Omental fat pad (tissue), 4 donors: Measurements from ENCODE around the gene PTPRG. TPM values are rescaled to one million over a fixed set of nuclear protein-coding genes. Genes with fewer than 3 reads are reported as not detected.

Experiments
- ATAC-seq: fragments of 150-250 bp; one replicate; pipeline ENCODE4 v1.9.1; 2016; ENCODE audit warnings: mild to moderate bottlenecking, moderate library complexity; ENCODE audit not compliant: low FRiP score
- DNase-seq: peaks from one replicate; pipeline ENCODE4 v3.0.0-alpha.2; 2019; ENCODE audit warnings: low spot score
- total RNA-seq, 4 donors: library from RNA; depleted of rRNA; stranded (reverse); fragments of >200 nt; gene quantifications; one replicate each; pipeline ENCODE4 v1.1.0, GENCODE V29; 2016
- TF ChIP-seq, protein P1 (sequence below), 3 donors: fragments of 450-650 bp; IDR thresholded peaks; one replicate each; pipeline ENCODE4 v1.5.1; 2016 to 2017; ENCODE audit warnings: antibody characterized with exemption in 3 of 3, mild to moderate bottlenecking in 3 of 3, moderate library complexity in 2 of 3

Gene PTPRG
- total RNA-seq, 4 donors from 2014 or later, result 90.0 to 172 (median 104) TPM

DNA sequence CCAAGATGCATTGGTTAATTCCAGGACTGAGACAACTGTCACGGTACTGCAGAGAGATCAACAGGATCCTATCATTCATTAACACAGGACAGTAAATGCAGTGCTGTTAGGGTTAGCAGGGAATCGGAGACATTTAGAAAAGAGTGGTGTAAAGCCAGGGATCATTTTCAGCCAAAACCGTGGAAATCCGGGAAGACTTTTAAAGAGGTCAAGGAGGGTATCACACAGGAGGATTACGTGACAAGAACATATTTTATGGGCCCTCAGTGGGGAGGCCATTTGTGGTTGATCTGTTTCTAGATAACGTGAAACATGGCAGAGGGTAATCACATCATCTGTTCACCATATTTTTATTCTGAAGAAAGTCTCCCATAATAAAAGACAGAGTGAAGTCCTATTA lies 216.1 kb downstream of the PTPRG start:
- ATAC-seq, result no peak
- TF ChIP-seq, protein P1, sequence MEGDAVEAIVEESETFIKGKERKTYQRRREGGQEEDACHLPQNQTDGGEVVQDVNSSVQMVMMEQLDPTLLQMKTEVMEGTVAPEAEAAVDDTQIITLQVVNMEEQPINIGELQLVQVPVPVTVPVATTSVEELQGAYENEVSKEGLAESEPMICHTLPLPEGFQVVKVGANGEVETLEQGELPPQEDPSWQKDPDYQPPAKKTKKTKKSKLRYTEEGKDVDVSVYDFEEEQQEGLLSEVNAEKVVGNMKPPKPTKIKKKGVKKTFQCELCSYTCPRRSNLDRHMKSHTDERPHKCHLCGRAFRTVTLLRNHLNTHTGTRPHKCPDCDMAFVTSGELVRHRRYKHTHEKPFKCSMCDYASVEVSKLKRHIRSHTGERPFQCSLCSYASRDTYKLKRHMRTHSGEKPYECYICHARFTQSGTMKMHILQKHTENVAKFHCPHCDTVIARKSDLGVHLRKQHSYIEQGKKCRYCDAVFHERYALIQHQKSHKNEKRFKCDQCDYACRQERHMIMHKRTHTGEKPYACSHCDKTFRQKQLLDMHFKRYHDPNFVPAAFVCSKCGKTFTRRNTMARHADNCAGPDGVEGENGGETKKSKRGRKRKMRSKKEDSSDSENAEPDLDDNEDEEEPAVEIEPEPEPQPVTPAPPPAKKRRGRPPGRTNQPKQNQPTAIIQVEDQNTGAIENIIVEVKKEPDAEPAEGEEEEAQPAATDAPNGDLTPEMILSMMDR (IDR thresholded peaks at IDR 0.05), result no peak
- no peak for DNase-seq

DNA sequence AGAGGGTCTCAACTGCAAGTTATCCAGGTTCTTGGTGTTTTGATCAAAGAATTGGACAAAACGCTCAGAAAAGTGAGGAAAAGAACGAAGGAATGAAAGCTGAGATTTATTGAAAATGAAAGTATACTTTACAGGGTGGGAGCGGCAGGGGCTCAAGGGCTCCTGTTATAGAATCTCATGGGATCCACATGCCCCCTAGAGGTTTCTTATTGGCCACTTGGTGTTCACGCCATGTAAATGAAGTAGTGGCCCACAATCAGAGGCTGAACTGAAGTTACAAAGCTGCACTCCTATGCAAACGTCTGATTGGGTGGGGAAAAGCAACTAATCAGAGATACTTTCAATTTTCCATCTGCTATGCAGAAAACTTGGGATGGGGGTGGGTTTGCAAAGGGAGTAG lies 216.7 kb downstream of the PTPRG start:
- DNase-seq (no peak), ATAC-seq (no peak)
- TF ChIP-seq, protein P1 (IDR thresholded peaks at IDR 0.05), result no peak

DNA sequence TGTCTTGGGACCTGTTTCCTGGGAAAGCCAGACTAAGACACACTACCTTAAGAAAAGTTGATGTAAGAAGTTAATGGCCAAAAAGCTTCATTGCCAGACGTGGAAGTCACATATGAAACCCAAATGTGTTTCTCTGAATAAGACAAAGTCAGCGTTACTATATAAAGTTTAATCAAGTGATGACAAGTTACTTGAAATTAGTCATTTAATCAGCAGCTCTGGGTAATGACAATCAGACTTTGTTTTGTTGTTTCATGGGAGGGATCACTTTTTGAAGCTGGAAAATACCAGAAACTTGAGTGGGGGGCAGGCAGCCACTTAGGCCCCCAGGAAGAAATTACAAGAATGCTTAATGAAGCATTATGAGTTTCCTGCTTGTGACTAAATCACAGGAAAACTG lies 218.6 kb downstream of the PTPRG start:
- DNase-seq (no peak), ATAC-seq (no peak)
- TF ChIP-seq, protein P1 (IDR thresholded peaks at IDR 0.05), result no peak

DNA sequence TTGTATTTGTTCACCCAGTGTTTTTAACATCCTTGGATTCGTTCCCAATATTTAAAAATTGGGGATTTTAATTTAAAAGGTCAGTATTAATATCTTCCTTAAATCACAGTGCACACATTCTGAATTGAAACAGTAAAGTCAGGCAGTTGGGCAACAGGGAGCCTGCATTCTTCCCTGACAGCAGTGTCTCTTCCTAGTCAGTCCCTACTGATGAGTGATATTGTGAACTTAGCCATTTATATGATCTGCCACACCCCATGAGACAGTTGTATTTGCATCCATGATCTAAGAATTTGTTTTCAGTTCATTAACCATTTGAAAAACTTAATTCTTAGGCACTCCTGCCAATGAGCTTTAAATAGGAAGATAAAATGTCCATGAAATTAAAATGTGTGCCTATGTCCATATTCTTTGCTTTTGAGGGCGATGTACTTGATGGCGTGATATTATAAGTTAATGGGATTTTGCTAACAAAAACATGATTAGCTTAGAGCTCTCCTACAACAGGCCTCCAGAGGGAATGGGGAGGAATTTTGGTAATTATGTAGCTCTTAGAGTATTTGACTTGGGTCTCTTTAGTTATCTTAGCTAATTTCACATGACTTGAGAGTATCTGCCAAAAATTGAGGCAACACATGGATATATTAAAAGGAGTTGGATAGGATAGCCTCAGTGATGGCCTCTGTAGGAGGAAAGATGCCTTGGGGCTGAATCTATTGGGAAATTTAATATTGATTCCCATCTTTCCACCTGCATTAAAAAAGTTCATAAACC lies 219.3 kb downstream of the PTPRG start:
- ATAC-seq, result no peak
- TF ChIP-seq, protein P1 (IDR thresholded peaks at IDR 0.05), result no peak

DNA sequence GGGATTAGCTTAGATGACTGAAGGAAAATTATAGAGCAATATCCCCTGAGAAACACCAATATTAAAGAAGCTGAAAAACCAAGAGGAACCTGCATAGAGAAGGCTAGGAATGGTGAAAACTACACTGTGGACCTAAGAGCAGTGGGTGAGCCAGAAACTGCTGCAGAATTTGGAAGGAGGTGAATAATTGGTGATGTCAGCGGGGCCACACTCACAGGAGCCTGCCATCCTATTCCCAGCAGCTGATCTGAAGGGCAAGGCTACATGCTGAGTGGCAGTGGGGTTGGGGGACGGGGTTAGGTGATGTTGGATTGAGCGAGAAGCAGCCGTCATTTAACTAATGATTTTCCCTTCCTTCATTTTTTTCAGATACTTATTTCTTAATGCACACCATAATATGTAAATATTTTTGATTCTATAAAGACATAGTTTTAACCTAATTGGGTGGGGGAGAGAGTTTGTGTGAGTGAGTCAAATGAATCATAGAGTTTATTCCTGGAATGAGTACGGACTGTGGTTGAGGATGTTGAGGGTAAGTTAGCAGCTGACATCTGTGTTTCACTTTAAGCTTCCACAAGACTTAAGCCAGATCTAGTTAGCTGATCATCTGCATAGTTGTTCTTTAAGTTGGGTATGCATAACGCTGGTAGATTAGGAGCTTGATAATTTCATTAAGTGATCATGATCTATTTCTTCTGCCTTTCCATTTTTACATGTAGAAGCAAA lies 222.8 kb downstream of the PTPRG start:
- DNase-seq (no peak), ATAC-seq (no peak)
- TF ChIP-seq, protein P1 (IDR thresholded peaks at IDR 0.05), result no peak

More for the DNA sequence above, 219.3 kb downstream of the PTPRG start:
- no peak for DNase-seq

DNA sequence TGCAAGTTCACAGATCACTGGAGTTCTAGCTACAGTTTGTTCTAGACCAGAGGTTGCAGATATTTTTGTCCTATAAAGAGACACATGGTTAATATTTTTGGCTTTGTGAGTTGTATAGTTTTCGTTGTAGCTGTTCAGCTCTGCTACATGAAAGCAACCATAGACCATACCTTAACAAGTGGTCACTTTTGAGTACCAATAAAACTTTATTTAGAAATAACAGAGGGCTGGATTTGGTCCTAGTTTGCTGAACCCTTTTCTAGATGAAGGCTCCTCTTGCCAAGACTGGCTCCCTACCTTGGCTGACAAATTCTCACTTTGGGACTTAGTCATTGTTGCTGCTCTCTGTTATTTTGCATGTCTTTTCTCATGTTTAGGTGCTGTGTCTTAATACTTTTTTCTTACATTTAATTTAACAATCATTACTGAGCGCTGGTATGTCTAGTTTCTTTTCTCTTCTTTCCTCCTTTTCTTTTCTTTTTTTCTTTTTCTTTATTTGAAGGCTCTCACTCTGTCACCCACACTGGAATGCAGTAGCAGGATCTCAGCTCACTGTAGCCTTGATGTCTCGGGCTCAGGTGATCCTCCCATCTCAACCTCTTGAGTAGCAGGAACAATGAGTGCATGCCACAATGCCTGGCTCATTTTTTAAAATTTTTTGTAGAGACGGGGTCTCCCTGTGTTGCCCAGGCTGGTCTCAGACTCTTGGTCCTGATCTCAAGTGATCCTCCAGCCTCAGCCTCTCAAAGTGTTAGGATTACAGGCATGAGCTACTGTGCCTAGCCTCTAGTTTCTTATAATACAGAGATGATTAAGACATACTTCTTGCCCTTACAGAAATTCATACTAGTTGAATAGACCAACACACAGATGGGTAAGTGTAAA lies 227.5 kb downstream of the PTPRG start:
- no peak for ATAC-seq
- no peak for DNase-seq
- TF ChIP-seq, protein P1 (IDR thresholded peaks at IDR 0.05), result no peak
